ENCODE data around the gene ETFA.

ETFA gene

DNA sequence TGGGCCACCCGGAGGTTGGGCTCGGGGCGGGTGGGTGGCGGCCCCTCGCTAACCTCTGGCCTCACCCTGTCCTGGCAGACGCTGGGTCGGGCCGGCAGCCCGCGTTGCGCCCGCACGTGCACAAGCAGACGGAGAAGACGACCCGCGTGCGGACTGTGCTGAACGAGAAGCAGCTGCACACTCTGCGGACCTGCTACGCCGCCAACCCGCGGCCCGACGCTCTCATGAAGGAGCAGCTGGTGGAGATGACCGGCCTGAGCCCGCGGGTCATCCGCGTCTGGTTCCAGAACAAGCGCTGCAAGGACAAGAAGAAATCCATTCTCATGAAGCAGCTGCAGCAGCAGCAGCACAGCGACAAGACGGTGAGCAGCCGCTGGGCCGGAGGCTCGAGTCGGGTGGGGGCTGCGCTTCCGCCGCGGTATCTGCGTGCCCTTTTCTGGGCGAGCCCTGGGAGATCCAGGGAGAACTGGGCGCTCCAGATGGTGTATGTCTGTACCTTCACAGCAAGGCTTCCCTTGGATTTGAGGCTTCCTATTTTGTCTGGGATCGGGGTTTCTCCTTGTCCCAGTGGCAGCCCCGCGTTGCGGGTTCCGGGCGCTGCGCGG lies 29.0 kb upstream of the ETFA start:
- no peak overlapping the region for H3K4me3 ChIP-seq (ENCODE audit: low read depth, low read length)
- in situ Hi-C loops (cut with HindIII; ENCODE audit: low sequenced_read_pairs) = no loop called here
- TF ChIP-seq, protein P1, sequence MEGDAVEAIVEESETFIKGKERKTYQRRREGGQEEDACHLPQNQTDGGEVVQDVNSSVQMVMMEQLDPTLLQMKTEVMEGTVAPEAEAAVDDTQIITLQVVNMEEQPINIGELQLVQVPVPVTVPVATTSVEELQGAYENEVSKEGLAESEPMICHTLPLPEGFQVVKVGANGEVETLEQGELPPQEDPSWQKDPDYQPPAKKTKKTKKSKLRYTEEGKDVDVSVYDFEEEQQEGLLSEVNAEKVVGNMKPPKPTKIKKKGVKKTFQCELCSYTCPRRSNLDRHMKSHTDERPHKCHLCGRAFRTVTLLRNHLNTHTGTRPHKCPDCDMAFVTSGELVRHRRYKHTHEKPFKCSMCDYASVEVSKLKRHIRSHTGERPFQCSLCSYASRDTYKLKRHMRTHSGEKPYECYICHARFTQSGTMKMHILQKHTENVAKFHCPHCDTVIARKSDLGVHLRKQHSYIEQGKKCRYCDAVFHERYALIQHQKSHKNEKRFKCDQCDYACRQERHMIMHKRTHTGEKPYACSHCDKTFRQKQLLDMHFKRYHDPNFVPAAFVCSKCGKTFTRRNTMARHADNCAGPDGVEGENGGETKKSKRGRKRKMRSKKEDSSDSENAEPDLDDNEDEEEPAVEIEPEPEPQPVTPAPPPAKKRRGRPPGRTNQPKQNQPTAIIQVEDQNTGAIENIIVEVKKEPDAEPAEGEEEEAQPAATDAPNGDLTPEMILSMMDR (IDR thresholded peaks at IDR 0.05; ENCODE audit: low read depth, low read length) = no peak
- peak; percentile 42 for DNase-seq (ENCODE audit: low read depth, low spot score)

DNA sequence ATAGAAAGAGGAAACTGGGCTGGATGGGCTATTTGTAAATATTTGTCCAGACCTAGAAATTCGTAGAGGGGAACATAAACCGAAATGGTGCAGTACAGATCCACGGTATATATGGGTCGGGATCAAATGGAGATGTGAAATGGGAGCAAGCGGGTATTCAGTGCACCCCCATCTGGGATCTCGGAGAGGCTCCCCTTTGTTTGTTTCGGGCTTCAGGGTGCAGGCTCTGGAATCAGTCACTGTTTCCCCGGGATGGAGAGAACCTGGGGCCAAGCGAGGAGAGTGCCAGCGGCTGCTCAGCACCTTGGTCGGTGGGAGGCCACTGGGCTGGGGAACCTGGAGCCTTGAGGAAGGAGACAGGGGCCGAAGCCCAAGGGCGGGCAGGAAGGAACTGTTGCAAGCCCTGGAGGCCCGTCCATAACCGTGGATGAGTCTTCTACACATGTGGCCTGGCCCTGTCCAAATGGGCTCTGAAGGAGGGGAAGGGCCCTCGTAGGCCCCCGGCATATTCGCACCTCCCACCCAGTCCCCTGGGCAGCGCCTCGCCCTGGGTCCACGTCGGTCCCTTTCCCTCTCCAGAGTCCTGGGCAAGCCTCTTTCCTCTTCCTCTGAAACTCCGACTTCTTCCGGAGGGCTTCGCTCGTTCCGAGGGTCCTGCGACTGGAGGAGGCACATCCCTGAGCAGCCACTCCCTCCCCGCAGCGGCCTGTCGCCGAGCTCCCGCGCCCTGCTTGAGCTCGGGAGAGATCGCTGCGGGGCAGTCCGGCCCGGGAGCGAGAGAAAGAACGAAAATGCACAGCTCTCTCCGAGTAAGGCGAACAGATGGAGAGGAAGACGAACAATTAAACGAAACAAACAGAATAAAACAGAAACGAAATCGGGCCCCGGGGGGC lies 28.3 kb upstream of the ETFA start:
- in situ Hi-C loops (cut with HindIII; ENCODE audit: low sequenced_read_pairs) = no loop called here
- DNase-seq (ENCODE audit: low read depth, low spot score) = peak; percentile 42
- TF ChIP-seq, protein P1 (IDR thresholded peaks at IDR 0.05; ENCODE audit: low read depth, low read length) = no peak
- no peak overlapping the region for H3K4me3 ChIP-seq (ENCODE audit: low read depth, low read length)

DNA sequence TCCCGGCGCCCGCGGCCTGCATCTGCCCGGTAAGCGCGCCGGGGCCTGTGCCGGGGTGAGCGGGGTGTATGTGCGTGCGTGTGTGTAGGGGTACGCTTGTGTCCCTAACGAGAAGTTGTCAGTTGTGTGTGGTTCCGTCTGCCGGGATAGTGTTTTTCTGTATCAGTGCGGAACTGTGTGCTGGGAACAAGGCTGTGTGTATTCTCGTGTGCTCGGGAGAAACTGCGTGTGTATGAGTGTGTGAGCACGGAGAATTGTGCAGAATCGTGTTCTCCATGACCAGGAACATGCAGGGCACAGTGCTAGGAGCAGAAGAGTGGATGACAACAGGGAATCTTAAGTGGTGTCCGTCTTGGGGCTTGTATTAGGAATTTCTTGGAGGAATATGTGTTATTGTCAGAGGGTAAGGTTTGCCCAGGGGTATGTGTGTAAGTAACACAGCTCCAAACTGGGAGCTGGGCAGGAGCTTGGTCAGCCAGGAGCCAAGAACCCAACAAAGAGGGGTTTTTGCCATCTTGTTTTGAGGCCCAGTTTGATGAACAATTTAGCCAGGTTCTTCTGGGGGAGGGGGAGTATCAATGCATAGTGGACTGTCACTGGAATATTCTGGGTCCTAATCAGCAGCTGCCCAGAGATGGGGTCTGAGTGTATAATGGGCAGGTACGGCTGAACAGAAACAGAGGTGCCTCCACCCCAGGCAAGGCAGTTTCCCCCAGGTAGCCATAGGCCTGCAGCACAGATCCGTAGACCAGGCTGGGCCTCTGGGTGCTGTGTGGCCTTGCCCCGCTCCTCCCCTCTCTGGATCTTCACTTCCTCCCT lies 27.4 kb upstream of the ETFA start:
- in situ Hi-C loops (cut with HindIII; ENCODE audit: low sequenced_read_pairs) = no loop called here
- DNase-seq (ENCODE audit: low read depth, low spot score) = no peak
- H3K4me3 ChIP-seq (ENCODE audit: low read depth, low read length) = no peak overlapping the region
- TF ChIP-seq, protein P1 (IDR thresholded peaks at IDR 0.05; ENCODE audit: low read depth, low read length) = no peak

DNA sequence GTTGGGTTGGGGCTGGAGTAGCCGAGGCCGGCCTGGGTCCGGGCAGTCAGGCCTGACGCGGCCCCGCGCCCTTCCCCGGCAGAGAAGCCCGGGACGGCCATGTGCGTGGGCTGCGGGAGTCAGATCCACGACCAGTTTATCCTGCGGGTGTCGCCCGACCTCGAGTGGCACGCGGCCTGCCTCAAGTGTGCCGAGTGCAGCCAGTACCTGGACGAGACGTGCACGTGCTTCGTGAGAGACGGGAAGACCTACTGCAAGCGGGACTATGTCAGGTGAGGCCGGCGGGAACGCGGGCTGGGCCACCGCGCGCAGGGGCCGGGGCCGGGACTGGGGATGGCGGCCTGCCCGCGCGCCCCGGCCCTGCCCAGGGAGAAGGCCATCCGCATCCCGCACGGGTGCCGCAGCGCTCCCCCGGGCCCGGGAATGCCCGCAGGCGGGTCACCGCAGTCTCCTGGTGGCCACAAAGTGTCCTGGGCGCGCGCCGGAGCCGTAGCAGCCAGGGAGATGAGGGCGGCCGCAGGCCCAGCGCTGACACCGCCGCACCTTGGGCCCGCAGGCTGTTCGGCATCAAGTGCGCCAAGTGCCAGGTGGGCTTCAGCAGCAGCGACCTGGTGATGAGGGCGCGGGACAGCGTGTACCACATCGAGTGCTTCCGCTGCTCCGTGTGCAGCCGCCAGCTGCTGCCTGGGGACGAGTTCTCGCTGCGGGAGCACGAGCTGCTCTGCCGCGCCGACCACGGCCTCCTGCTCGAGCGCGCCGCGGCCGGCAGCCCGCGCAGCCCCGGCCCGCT lies 26.6 kb upstream of the ETFA start:
- in situ Hi-C loops (cut with HindIII; ENCODE audit: low sequenced_read_pairs) = no loop called here
- TF ChIP-seq, protein P1 (IDR thresholded peaks at IDR 0.05; ENCODE audit: low read depth, low read length) = no peak
- DNase-seq (ENCODE audit: low read depth, low spot score) = no peak
- H3K4me3 ChIP-seq (ENCODE audit: low read depth, low read length) = no peak overlapping the region

DNA sequence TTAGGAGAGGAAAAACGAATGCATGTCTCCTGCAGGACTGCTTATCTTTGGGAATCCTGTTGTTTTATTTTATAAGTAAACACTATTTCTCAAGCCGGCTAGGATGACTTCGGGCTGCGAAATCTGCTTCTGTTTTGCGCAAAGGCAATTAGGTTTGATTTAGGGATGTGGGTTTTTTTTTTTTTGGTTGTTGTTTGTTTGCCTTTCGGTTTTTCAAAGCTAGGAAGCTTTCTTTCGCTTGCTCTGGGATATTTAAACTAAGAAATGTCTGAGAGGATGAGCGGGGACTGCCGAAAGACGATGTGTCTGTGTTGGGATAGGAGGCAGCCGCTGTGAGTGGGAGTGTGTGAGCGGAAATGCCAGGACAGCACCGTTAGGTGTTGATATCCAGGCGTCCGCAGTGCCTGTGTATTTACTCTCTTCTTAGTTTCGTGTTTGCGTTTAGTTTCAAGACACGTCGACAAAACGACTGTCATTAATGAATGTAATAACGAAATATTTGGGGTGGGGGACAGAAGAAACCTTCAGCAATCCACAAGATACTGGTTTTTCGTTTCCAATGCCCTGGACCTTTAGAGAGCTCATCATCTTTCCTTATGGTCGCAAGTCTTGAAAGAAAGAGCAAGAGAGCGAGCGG lies 25.9 kb upstream of the ETFA start:
- in situ Hi-C loops (cut with HindIII; ENCODE audit: low sequenced_read_pairs) = no loop called here
- TF ChIP-seq, protein P1 (IDR thresholded peaks at IDR 0.05; ENCODE audit: low read depth, low read length) = no peak
- peak; percentile 40 for DNase-seq (ENCODE audit: low read depth, low spot score)
- no peak overlapping the region for H3K4me3 ChIP-seq (ENCODE audit: low read depth, low read length)

Data from astrocyte of the spinal cord (primary cell).